OCI-LY7 (cell line): ENCODE measurements around the gene UMAD1. TPM values are rescaled to one million over a fixed set of nuclear protein-coding genes. Genes with fewer than 3 reads are reported as not detected.

Experiments used
- BruUV-seq: library from RNA; stranded (reverse); fragments of 400-500 nt; replicated peaks from 2 replicates; lab custom pipeline; 2021; lab: Mats Ljungman, UMichigan
- CTCF ChIA-PET: fragments of 300-600 bp; sonication (Branson Sonifier 250); formaldehyde crosslinking; loops from one replicate; lab custom pipeline; 2022; ENCODE audit warnings: antibody characterized with exemption; ENCODE audit not compliant: unreplicated experiment; lab: Charles Lee
- POLR2A ChIA-PET: fragments of 300-600 bp; sonication (Branson Sonifier 250); formaldehyde crosslinking; loops from one replicate; lab custom pipeline; 2022; ENCODE audit warnings: antibody characterized with exemption; lab: Charles Lee
- DNase-seq: peaks from one replicate; pipeline ENCODE4 v3.0.0-alpha.2; 2015; ENCODE audit warnings: low spot score
- H2AFZ ChIP-seq: fragments of 200-600 bp; sonication (generic), shearing (Covaris generic); 2 replicates; pipeline ENCODE4 v1.6.1; 2014; ENCODE audit warnings: mild to moderate bottlenecking, antibody characterized with exemption, low read length, moderate library complexity
- H3K27ac ChIP-seq: fragments of 200-600 bp; sonication (generic); 2 replicates; pipeline ENCODE4 v1.5.1; 2014; ENCODE audit warnings: mixed run types, low read depth, mild to moderate bottlenecking, moderate library complexity, low read length, inconsistent platforms; ENCODE audit not compliant: poor library complexity, severe bottlenecking
- H3K36me3 ChIP-seq: fragments of 200-600 bp; sonication (generic); 2 replicates; pipeline ENCODE4 v1.6.1; 2014; ENCODE audit warnings: mild to moderate bottlenecking, antibody characterized with exemption, low read length, moderate library complexity, mixed read lengths; ENCODE audit not compliant: insufficient read depth
- H3K4me1 ChIP-seq: fragments of 200-600 bp; sonication (generic); 2 replicates; pipeline ENCODE4 v1.5.1; 2014; ENCODE audit warnings: mild to moderate bottlenecking, low read length; ENCODE audit not compliant: insufficient read depth, poor library complexity, severe bottlenecking
- H3K4me2 ChIP-seq: fragments of 200-600 bp; sonication (generic); 2 replicates; pipeline ENCODE4 v1.6.1; 2014; ENCODE audit warnings: mild to moderate bottlenecking, low read length
- H3K4me3 ChIP-seq: fragments of 200-600 bp; sonication (generic); 2 replicates; pipeline ENCODE4 v1.5.1; 2014; ENCODE audit warnings: mild to moderate bottlenecking, low read depth, low read length; ENCODE audit not compliant: poor library complexity, severe bottlenecking
- H3K79me2 ChIP-seq: fragments of 200-600 bp; sonication (generic); 2 replicates; pipeline ENCODE4 v1.6.1; 2016; ENCODE audit warnings: low read depth, mild to moderate bottlenecking, low read length, moderate library complexity, mixed read lengths; ENCODE audit not compliant: insufficient read depth
- H3K9me2 ChIP-seq: fragments of 200-600 bp; sonication (generic); 2 replicates; pipeline ENCODE4 v1.6.1; 2016; ENCODE audit warnings: mild to moderate bottlenecking, low read length, mixed read lengths; ENCODE audit not compliant: insufficient read depth
- H3K9me3 ChIP-seq: fragments of 200-600 bp; sonication (generic); 2 replicates; pipeline ENCODE4 v1.6.1; 2014; ENCODE audit warnings: mild to moderate bottlenecking, mixed run types, low read length, mixed read lengths
- H4K20me1 ChIP-seq: fragments of 200-600 bp; sonication (generic); 2 replicates; pipeline ENCODE4 v1.6.1; 2014; ENCODE audit warnings: mild to moderate bottlenecking, antibody characterized with exemption, low read length, moderate library complexity, mixed read lengths; ENCODE audit not compliant: insufficient read depth
- CTCF ChIP-seq: fragments of 200-600 bp; sonication (generic); conservative IDR thresholded peaks from 2 replicates; pipeline ENCODE4 v1.5.1; 2014; ENCODE audit warnings: mild to moderate bottlenecking, antibody characterized with exemption, low read length, moderate library complexity, mixed read lengths
- EZH2phosphoT487 ChIP-seq: fragments of 200-600 bp; sonication (generic); IDR thresholded peaks from 2 replicates; pipeline ENCODE4 v1.6.1; 2018; ENCODE audit warnings: low read depth, borderline replicate concordance, mild to moderate bottlenecking, mixed run types, antibody characterized with exemption, low read length, moderate library complexity, mixed read lengths
- intact Hi-C: fragments of 100-400 bp; cut with micrococcal nuclease; formaldehyde crosslinking; loops from one replicate; pipeline ENCODE4 v1.10.0; 2022; ENCODE audit not compliant: unreplicated experiment
- total RNA-seq, 2 experiments: library from RNA; depleted of rRNA in 1 of 2; stranded (reverse); fragments of >200 nt in 1 of 2; shearing (Covaris generic) in 1 of 2; gene quantifications; 2 replicates each; pipeline ENCODE4 v1.2.3, GENCODE V29; 2014 to 2022

UMAD1 gene
- total RNA-seq, 2 experiments from 2014 or later: 8.7 to 15.2 TPM

- intact Hi-C loops: no loop called here
Observed at GRCh38 chr7:7867846-7868571, 227.5 kb downstream of the UMAD1 start.

GRCh38 chr7:7868572-7868899 lies 228.0 kb downstream of the UMAD1 start:
- no peaks in the 10 kb centered on the region for H4K20me1 ChIP-seq
- peaks cover 20% of the 10 kb centered on the region for H3K4me1 ChIP-seq
- intact Hi-C loops: no loop called here
- ChIA-PET CTCF (no interaction called here), POLR2A (interaction anchor here (1.0 to 2.5 kb wide), 6 partner anchors 9 to 62 kb away, joined by 3 to 8 read pairs (median 4); no protein-coding TSS in a partner anchor)
- TF ChIP-seq CTCF (no peak), EZH2phosphoT487 (no peak)
- peak overlapping the region; percentile 38 for H3K4me3 ChIP-seq
- peak; percentile 7 for DNase-seq
- H3K36me3 ChIP-seq: no peaks in the 10 kb centered on the region
- no peaks in the 10 kb centered on the region for H3K9me3 ChIP-seq
- BruUV-seq: no TSS peak
- H3K9me2 ChIP-seq: no peaks in the 10 kb centered on the region
- H2AFZ ChIP-seq: peak overlapping the region; percentile 56; the same call in 1 of the 2 replicates
- H3K4me2 ChIP-seq: peak overlapping the region; percentile 71
- H3K79me2 ChIP-seq: no peaks in the 10 kb centered on the region
- no peak overlapping the region for H3K27ac ChIP-seq

More at GRCh38 chr7:7867846-7868571, 227.5 kb downstream of the UMAD1 start:
- ChIA-PET POLR2A (interaction anchor here (0.5 to 2.5 kb wide), 8 partner anchors 10 to 224 kb away, joined by 3 to 13 read pairs (median 4); no protein-coding TSS in a partner anchor), CTCF (no interaction called here)
- peak overlapping the region; percentile 38 for H3K4me3 ChIP-seq
- TF ChIP-seq EZH2phosphoT487 (no peak), CTCF (no peak)
- H3K79me2 ChIP-seq: no peaks in the 10 kb centered on the region
- H3K4me1 ChIP-seq: peaks cover 20% of the 10 kb centered on the region
- H3K9me3 ChIP-seq: no peaks in the 10 kb centered on the region
- no peaks in the 10 kb centered on the region for H3K36me3 ChIP-seq
- H3K4me2 ChIP-seq: peak overlapping the region; percentile 71
- no peak overlapping the region for H3K27ac ChIP-seq
- peak overlapping the region; percentile 56; the same call in 1 of the 2 replicates for H2AFZ ChIP-seq
- no TSS peak for BruUV-seq
- DNase-seq: peak; percentile 47
- no peaks in the 10 kb centered on the region for H4K20me1 ChIP-seq
- no peaks in the 10 kb centered on the region for H3K9me2 ChIP-seq

GRCh38 chr7:7869036-7869435 lies 228.5 kb downstream of the UMAD1 start:
- CTCF ChIA-PET: no interaction called here
- Histone ChIP-seq H3K4me3 (no peak overlapping the region), H3K9me2 (no peaks in the 10 kb centered on the region), H3K4me1 (peaks cover 20% of the 10 kb centered on the region), H4K20me1 (no peaks in the 10 kb centered on the region), H3K79me2 (no peaks in the 10 kb centered on the region), H3K27ac (no peak overlapping the region), H3K36me3 (no peaks in the 10 kb centered on the region), H3K4me2 (no peak overlapping the region), H2AFZ (no peak overlapping the region), H3K9me3 (no peaks in the 10 kb centered on the region)
- DNase-seq: no peak
- intact Hi-C loops: no loop called here
- TF ChIP-seq EZH2phosphoT487 (no peak), CTCF (no peak)
- BruUV-seq: no TSS peak
- POLR2A ChIA-PET: interaction anchor here (0.6 to 2.5 kb wide), 9 partner anchors 9 to 101 kb away, joined by 3 to 8 read pairs (median 3); no protein-coding TSS in a partner anchor
